A549 (cell line): Measurements from ENCODE around the gene MBL2.

ENCODE experiments used
- CEBPB ChIP-seq, 2 experiments: fragments of >200 bp in 1 of 2; sonication (Bioruptor Twin) in 1 of 2; formaldehyde crosslinking in 1 of 2; IDR thresholded peaks; 2 replicates each; pipeline ENCODE4 v1.6.1; 2012 to 2016
- CHD2 ChIP-seq: fragments of 150-350 bp; IDR thresholded peaks from 2 replicates; pipeline ENCODE4 v1.6.1; 2014; ENCODE audit warnings: low read length; ENCODE audit not compliant: partially characterized antibody
- HOXA7 ChIP-seq: fragments of 250-450 bp; sonication (Bioruptor Pico); IDR thresholded peaks from 2 replicates; pipeline ENCODE4 v1.5.0; 2020; ENCODE audit warnings: mild to moderate bottlenecking, moderate library complexity
- POLR2A ChIP-seq: IDR thresholded peaks from 2 replicates; pipeline ENCODE4 v1.6.1; 2012; ENCODE audit warnings: mild to moderate bottlenecking, low read length
- RAD21 ChIP-seq, 2 experiments: fragments of >200 bp in 1 of 2; sonication (Bioruptor Twin) in 1 of 2; formaldehyde crosslinking in 1 of 2; IDR thresholded peaks in 1 of 2; conservative IDR thresholded peaks in 1 of 2; 2 replicates in 1 of 2; 3 replicates in 1 of 2; pipeline ENCODE4 v1.6.1; 2012 to 2018; ENCODE audit warnings: inconsistent platforms in 1 of 2
- REST ChIP-seq: fragments of 200-600 bp; sonication (generic); IDR thresholded peaks from 2 replicates; pipeline ENCODE4 v1.6.1; 2016; ENCODE audit warnings: antibody characterized with exemption, mild to moderate bottlenecking, moderate library complexity
- RFX5 ChIP-seq: fragments of 450-650 bp; IDR thresholded peaks from 2 replicates; pipeline ENCODE4 v1.7.1; 2014; ENCODE audit warnings: antibody characterized with exemption, mild to moderate bottlenecking, moderate library complexity
- RNF2 ChIP-seq: fragments of 200-600 bp; sonication (generic); IDR thresholded peaks from 2 replicates; pipeline ENCODE4 v1.6.1; 2016; ENCODE audit warnings: low read depth, mild to moderate bottlenecking, antibody characterized with exemption, moderate library complexity, borderline replicate concordance
- SREBF2 ChIP-seq: fragments of 450-650 bp; IDR thresholded peaks from 2 replicates; pipeline ENCODE4 v1.6.1; 2014; ENCODE audit warnings: mild to moderate bottlenecking, moderate library complexity
- TF ChIP-seq, protein P1 (sequence below): fragments of >200 bp; sonication (Bioruptor Twin); formaldehyde crosslinking; IDR thresholded peaks from 3 replicates; pipeline ENCODE4 v1.5.1; 2016
- TF ChIP-seq, protein P2 (sequence below): fragments of 150-350 bp; IDR thresholded peaks from 2 replicates; pipeline ENCODE4 v1.6.1; 2014; ENCODE audit warnings: low read depth, mild to moderate bottlenecking, low read length

DNA sequence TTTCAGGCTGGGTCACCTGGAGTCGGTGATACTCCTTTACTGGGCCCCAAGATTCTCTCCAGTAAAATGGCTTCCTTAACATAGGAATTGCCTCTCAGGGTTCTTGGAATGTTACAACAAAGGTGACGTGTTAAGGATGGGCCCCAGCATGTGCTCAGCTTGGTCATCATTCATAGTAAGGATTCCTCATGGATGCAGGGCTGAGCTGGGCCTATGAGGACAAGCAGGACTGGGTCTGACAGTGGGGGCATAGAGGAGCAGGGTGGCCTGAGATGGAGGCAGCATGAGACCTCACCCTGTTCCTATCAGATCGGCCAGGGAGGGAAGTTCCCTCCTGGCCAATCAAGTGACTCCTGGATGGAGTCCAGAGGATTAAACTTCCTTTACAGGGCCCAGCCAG is 12.8 kb upstream of the MBL2 start:
- TF ChIP-seq, protein P1, sequence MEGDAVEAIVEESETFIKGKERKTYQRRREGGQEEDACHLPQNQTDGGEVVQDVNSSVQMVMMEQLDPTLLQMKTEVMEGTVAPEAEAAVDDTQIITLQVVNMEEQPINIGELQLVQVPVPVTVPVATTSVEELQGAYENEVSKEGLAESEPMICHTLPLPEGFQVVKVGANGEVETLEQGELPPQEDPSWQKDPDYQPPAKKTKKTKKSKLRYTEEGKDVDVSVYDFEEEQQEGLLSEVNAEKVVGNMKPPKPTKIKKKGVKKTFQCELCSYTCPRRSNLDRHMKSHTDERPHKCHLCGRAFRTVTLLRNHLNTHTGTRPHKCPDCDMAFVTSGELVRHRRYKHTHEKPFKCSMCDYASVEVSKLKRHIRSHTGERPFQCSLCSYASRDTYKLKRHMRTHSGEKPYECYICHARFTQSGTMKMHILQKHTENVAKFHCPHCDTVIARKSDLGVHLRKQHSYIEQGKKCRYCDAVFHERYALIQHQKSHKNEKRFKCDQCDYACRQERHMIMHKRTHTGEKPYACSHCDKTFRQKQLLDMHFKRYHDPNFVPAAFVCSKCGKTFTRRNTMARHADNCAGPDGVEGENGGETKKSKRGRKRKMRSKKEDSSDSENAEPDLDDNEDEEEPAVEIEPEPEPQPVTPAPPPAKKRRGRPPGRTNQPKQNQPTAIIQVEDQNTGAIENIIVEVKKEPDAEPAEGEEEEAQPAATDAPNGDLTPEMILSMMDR: no peak
- TF ChIP-seq HOXA7 (CRISPR knock-in tag) (no peak), POLR2A (no peak), RAD21 (conservative IDR thresholded peaks at IDR 0.05 in 1 of 2, IDR thresholded peaks at IDR 0.05 in 1 of 2) (no peak), REST (no peak), CHD2 (no peak), CEBPB (IDR thresholded peaks at IDR 0.05) (no peak), RFX5 (no peak), SREBF2 (no peak), RNF2 (no peak)
- TF ChIP-seq, protein P2, sequence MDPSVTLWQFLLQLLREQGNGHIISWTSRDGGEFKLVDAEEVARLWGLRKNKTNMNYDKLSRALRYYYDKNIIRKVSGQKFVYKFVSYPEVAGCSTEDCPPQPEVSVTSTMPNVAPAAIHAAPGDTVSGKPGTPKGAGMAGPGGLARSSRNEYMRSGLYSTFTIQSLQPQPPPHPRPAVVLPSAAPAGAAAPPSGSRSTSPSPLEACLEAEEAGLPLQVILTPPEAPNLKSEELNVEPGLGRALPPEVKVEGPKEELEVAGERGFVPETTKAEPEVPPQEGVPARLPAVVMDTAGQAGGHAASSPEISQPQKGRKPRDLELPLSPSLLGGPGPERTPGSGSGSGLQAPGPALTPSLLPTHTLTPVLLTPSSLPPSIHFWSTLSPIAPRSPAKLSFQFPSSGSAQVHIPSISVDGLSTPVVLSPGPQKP: no peak
